ENCODE results near the gene GNAQ.
"Not testable (repeated sequence)": the region's sequence is repeated elsewhere in the genome, so short reads cannot be mapped to it uniquely, and the experiment has no call there.

The GNAQ gene

GRCh38 chr9:78031444-78031892 lies at the start of gene GNAQ:
Gene GNAQ (minus strand): TSS chr9:78031811. CDS start chr9:78031235, 576 bp downstream.
- peak in 1 of 3 experiments; percentile 89 for DNase-seq

DNA sequence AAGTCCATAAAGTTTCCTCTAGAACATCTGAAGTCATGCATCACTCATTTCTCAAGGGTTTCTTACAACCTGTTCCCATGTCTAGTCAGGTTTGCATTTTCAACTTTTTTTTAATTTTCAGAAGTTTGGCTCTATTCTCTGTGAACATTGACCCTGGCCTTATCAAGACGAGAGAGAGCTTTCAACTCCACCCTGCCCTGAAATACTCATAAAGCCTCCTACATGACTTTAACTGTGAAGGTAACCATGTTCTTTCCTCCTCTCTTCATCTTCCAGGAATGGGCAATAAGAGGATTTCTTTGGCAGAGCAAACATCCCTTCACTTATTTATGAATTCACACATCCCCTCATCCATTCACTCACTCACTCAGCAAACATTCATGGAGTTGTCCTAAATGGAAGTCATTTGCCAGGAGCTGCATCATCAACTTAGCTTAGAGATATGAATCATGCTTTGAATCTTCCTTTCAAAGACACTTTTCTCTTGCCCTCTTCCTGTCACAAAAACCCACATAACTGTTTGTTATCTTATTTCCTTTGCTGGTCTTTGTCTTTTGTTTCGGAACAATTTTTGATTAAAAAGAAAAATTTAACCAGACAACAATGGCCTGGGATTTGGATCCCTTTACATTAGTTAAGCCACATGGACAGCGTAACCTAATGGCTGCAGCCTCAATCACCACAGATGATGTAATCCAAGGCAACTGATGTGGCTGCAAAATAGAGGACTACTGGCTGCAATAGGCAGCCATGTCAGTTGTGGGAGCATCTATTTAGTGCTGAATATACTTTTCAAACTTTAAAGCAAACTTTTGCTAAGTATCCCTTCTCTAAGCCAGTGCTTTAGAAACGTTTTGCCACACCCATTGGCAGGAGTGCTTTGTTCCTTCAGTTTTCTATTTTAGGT lies 43.0 kb upstream of the GNAQ start:
- DNase-seq = no peak

DNA sequence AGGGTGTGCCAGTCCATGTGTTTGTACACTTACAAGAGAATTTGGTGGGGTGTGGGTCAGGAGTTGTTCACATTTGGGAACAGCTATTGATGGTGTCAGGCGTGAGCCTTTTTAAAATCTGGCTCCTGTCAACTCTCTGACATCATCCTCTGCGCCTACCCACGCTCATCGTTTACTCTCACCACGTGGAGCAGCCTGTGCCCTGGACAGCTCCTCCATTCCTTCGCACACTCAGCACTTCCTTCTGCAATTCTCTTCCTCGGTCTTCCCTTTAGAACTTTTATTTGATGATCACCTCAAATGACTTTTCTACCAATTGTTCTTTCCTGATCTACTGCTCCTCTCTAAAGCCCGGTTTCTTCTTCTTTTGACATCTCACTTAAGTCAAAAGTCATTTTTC lies 42.1 kb upstream of the GNAQ start:
- no peak for DNase-seq

DNA sequence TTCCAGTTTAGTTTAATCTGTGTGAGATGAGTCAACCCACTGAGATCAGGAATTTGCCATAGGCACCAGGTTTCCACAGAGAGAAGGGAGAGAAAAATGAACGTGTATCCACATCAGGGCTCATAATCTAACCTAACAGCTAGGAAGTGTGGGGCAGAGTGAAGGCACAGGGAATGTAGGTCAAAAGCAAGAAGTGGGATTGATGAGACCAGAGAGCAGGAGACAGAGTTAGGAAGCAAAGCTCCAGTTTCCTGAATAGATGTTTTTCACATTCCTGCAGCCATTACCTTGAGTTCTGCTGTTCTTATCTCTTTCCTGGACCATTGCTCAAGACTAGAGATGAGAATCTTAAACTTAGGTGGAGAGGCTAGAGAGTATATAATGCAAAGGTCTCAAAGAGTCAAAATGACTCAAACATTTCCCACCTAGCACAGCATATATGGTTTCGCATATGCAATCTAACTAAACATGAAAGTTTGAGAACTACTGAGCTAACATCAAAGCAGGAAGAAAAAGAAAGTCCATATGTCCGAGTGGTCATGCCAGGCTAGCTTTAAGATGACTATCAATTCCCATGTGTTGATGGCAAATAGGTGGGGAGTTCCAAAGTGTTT lies 41.1 kb upstream of the GNAQ start:
- DNase-seq = no peak

- peak in 1 of 3 experiments; percentile 18 for DNase-seq
Measured at GRCh38 chr9:78070521-78070920, 38.9 kb upstream of the GNAQ start.

DNA sequence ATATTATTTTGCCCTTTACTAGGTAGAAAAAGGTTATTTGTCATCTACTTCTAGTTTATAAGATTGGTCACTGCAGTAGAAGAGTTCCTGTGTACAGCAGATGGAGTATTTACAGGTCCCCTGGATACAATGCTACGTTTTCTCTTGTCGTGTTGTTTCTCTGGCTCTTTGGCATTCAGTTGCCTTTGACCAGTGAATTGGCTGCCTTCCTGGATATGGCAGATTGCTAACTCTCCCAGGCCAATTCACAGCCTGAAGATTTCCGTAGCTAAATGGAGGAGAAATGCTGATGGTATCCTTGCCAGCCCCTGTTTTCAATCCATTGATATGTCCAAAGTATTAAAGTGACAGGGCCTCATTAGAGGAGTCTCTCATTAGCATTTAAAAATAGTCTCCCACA lies 32.5 kb upstream of the GNAQ start:
- DNase-seq = no peak

- no peak for DNase-seq
Measured at GRCh38 chr9:78062710-78063109, 31.1 kb upstream of the GNAQ start.

- DNase-seq = not testable (repeated sequence)
Measured at GRCh38 chr9:78054218-78054617, 22.6 kb upstream of the GNAQ start.

DNA sequence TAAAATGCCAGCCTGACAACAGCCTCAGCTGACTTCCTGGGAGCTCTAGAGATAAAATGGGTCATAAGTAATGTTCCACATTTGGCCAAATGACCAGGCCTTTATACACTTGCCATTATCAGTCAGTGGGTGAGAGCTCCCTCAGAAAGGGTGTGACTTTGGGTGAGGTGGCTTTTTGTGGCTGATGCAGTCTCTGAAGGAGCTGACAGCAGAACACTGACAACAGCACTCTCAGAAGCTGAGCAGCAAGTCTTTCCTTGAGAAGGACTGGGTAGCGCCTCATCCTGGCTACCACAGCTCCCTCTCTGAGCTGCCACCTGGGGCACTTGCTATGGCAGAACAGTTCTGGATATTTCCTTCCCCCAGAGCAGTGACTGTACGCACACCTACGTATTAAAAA lies 22.0 kb upstream of the GNAQ start:
- DNase-seq = no peak

- no peak for DNase-seq
Measured at GRCh38 chr9:78050421-78050820, 18.8 kb upstream of the GNAQ start.

- no peak for DNase-seq
Measured at GRCh38 chr9:78049484-78049883, 17.9 kb upstream of the GNAQ start.

- no peak for DNase-seq
Measured at GRCh38 chr9:78047106-78047505, 15.5 kb upstream of the GNAQ start.

DNA sequence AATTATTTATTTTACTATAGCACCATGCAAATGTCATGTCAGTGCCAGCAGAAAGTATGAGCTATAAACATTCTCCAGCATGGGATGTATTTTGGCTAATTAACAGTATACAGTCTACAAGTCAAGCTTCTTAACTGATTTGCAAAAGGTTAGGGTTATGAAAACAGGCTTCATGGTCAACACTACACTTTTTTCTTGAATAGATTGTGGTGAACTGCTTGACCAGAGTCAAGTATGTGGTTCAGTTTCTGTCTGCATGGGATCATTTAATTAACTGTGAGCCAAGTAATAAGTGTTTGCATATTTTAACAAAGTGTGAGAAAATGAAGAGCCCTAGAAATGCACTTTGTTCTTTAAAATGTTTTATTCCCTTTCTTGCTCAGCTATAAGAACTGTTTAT lies 14.5 kb upstream of the GNAQ start:
- DNase-seq = no peak

DNA sequence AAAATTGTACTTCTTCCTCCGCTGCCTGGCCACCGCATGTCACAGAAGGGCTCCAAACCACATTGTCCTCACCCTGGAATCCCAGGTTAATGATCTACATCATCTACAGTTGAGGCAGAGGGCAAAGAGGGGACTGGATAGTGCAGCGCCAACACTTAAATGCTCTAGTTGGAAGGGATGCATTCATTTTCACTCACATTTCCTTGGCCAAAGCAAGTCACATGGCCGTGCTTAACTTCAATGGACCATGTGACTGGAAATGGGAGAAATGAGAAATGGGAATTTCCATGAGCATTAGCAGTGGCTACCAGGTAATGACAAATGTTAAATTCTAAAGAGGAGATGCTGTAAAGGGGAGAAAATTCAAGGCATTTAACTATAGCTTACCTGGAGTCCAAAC lies 13.3 kb upstream of the GNAQ start:
- no peak for DNase-seq

DNA sequence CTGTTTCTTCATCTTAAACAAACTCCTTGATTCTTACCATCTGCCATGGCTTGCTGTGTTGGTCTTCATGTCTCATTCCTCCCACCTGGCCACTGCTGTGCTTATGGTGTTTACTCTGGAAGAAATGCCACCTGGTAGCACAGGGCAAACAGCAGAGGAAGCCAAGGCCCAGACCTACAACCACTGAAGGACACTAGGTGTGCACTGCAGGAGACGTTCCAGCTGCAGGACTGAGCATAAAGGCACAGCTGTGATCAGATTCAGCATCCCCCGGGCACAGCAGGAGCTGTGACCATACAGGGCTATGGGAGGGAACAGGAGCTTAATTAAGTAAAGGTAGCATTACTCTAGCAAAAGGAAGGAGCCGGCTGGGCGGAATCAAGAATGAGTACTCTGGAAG lies 12.6 kb upstream of the GNAQ start:
- DNase-seq = peak in 2 of 3 experiments; percentile 48 to 78

- no peak for DNase-seq
Measured at GRCh38 chr9:78041971-78042370, 10.4 kb upstream of the GNAQ start.

GRCh38 chr9:78040726-78041125 lies 9.1 kb upstream of the GNAQ start:
- no peak for DNase-seq

GRCh38 chr9:78038620-78039300 lies 7.1 kb upstream of the GNAQ start:
- DNase-seq = no peak

DNA sequence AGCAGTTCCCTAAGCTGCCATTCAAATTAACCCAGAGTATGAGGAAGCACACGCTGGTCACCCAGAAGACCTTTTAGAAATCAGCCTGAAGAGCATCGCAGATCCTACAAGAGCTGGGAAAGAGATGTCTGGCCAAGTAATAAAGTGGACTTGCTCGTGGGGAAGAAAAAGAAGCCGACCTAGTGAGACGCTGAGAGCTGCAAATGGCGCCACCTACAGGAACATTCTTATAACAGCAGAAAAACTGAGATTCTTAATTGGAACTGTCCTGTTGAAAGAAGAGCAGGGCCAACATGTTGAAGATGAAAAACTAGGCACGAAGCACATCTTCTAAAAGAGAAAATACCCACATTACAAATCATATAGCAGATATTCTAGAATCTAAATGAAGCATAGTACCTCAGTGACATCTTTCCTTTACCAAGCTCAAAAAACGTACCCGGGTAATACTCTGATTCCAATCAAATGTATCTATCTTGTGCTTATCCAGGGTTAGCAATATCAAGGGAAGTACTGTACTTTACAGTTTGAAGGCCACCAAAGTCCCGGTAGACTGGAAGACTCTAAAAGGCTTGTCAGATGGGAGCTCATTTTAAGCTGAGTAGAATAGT lies 3.9 kb upstream of the GNAQ start:
- DNase-seq = peak; percentile 64 to 89 (median 69)

DNA sequence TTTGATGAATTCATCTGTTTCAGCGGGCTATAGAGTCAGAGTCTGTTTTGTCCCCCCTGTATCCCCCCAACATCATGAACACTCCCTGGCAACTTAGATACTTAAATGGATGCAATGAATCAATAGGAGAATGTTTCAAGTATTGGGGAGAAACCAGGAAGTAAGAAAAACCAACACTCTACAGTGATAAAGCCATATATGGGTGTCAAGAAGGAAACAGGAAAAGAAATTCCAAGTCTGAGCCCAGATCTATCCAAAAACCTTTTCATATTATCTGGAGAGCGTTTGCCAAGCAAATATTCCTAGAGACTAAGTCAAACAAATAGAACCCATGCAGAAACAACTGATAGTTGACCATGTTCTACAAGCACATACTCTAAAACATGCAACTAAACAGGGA lies 2.3 kb upstream of the GNAQ start:
- DNase-seq = no peak

- DNase-seq = peak in 2 of 3 experiments; percentile 53 to 71
Measured at GRCh38 chr9:78032730-78033457, 1.3 kb upstream of the GNAQ start.

Data from NCI-H1417 (cell line).